ENCODE data around the gene MTMR8.

Gene MTMR8

GRCh38 chrX:64394874-64395567 is at the start of gene MTMR8:
TSS of gene MTMR8 (minus strand) at chrX:64395452. CDS start at chrX:64395363, 89 bp downstream.
- TF ChIP-seq CTCF (IDR thresholded peaks at IDR 0.05; ENCODE audit: low read depth, low read length, missing control alignments) = no peak
- peak; percentile 1 for DNase-seq (ENCODE audit: low read depth)
- peak within 1 kb of the TSS; percentile 44 for H3K4me3 ChIP-seq (ENCODE audit: low read depth, low read length)
- in situ Hi-C loops (cut with HindIII; ENCODE audit: low sequenced_read_pairs) = no loop called here

GRCh38 chrX:64439551-64439950 is 44.3 kb upstream of the MTMR8 start:
- in situ Hi-C loops (cut with HindIII; ENCODE audit: low sequenced_read_pairs) = no loop called here
- H3K4me3 ChIP-seq (ENCODE audit: low read depth, low read length) = no peak overlapping the region
- no peak for DNase-seq (ENCODE audit: low read depth)
- no peak for TF ChIP-seq CTCF (IDR thresholded peaks at IDR 0.05; ENCODE audit: low read depth, low read length, missing control alignments)

GRCh38 chrX:64437665-64438064 is 42.4 kb upstream of the MTMR8 start:
- no peak for TF ChIP-seq CTCF (IDR thresholded peaks at IDR 0.05; ENCODE audit: low read depth, low read length, missing control alignments)
- in situ Hi-C loops (cut with HindIII; ENCODE audit: low sequenced_read_pairs) = no loop called here
- DNase-seq (ENCODE audit: low read depth) = no peak
- no peak overlapping the region for H3K4me3 ChIP-seq (ENCODE audit: low read depth, low read length)

GRCh38 chrX:64437218-64437617 is 42.0 kb upstream of the MTMR8 start:
- no peak overlapping the region for H3K4me3 ChIP-seq (ENCODE audit: low read depth, low read length)
- no peak for DNase-seq (ENCODE audit: low read depth)
- in situ Hi-C loops (cut with HindIII; ENCODE audit: low sequenced_read_pairs) = no loop called here
- TF ChIP-seq CTCF (IDR thresholded peaks at IDR 0.05; ENCODE audit: low read depth, low read length, missing control alignments) = no peak

GRCh38 chrX:64428371-64428770 is 33.1 kb upstream of the MTMR8 start:
- DNase-seq (ENCODE audit: low read depth) = no peak
- in situ Hi-C loops (cut with HindIII; ENCODE audit: low sequenced_read_pairs) = no loop called here
- H3K4me3 ChIP-seq (ENCODE audit: low read depth, low read length) = no peak overlapping the region
- TF ChIP-seq CTCF (IDR thresholded peaks at IDR 0.05; ENCODE audit: low read depth, low read length, missing control alignments) = no peak

GRCh38 chrX:64427787-64428186 is 32.5 kb upstream of the MTMR8 start:
- TF ChIP-seq CTCF (IDR thresholded peaks at IDR 0.05; ENCODE audit: low read depth, low read length, missing control alignments) = no peak
- no peak overlapping the region for H3K4me3 ChIP-seq (ENCODE audit: low read depth, low read length)
- in situ Hi-C loops (cut with HindIII; ENCODE audit: low sequenced_read_pairs) = no loop called here
- no peak for DNase-seq (ENCODE audit: low read depth)
